ENCODE data around the gene ZFYVE28. TPM values are rescaled to one million over a fixed set of nuclear protein-coding genes. Genes with fewer than 3 reads are reported as not detected.

ZFYVE28 gene
- total RNA-seq, 1 donor from 2014 or later: 0.39 TPM

GRCh38 chr4:2347190-2347589 is 71.3 kb downstream of the ZFYVE28 start:
- H3K27me3 ChIP-seq: no peaks in the 10 kb centered on the region
- Mint-ChIP-seq H3K4me3 (no peak overlapping the region), H3K27me3 (ENCODE audit: insufficient read depth, low read depth) (peaks cover 2% of the 10 kb centered on the region), H3K36me3 (no peaks in the 10 kb centered on the region), H3K27ac (no peak overlapping the region), H3K9me3 (peaks cover 3% of the 10 kb centered on the region), H3K4me1 (no peaks in the 10 kb centered on the region)
- H3K4me1 ChIP-seq: no peaks in the 10 kb centered on the region
- H3F3A ChIP-seq (ENCODE audit: low read depth): no peaks in the 10 kb centered on the region
- DNase-seq (ENCODE audit: low spot score): no peak
- no peaks in the 10 kb centered on the region for H3K9me3 ChIP-seq (ENCODE audit: low read depth)
- no peak overlapping the region for H3K9ac ChIP-seq
- H3K36me3 ChIP-seq: no peaks in the 10 kb centered on the region
- H3K79me2 ChIP-seq (ENCODE audit: low read depth): no peaks in the 10 kb centered on the region
- no peak overlapping the region for H3K4me3 ChIP-seq
- H2AFZ ChIP-seq (replicated peaks): no peak overlapping the region
- H3K4me2 ChIP-seq: no peak overlapping the region
- no peak for TF ChIP-seq CTCF (IDR thresholded peaks at IDR 0.05)
- no peak for TF ChIP-seq EZH2phosphoT487 (IDR thresholded peaks at IDR 0.05)
- no peak for TF ChIP-seq EZH2 (IDR thresholded peaks at IDR 0.05)
- H4K20me1 ChIP-seq (ENCODE audit: low read depth): no peaks in the 10 kb centered on the region
- no peak overlapping the region for H3K27ac ChIP-seq

- H3K27ac Mint-ChIP-seq: no peak overlapping the region
- Histone ChIP-seq H3K27ac (no peak overlapping the region), H3K36me3 (no peaks in the 10 kb centered on the region), H3K27me3 (no peaks in the 10 kb centered on the region), H3K9ac (no peak overlapping the region), H4K20me1 (ENCODE audit: low read depth) (no peaks in the 10 kb centered on the region), H2AFZ (replicated peaks) (no peak overlapping the region), H3K79me2 (ENCODE audit: low read depth) (no peaks in the 10 kb centered on the region), H3K4me3 (no peak overlapping the region), H3F3A (ENCODE audit: low read depth) (no peaks in the 10 kb centered on the region), H3K9me3 (ENCODE audit: low read depth) (no peaks in the 10 kb centered on the region), H3K4me2 (no peak overlapping the region), H3K4me1 (no peaks in the 10 kb centered on the region)
- peaks cover 2% of the 10 kb centered on the region for H3K27me3 Mint-ChIP-seq (ENCODE audit: insufficient read depth, low read depth)
- H3K9me3 Mint-ChIP-seq: peaks cover 3% of the 10 kb centered on the region
- no peak for TF ChIP-seq EZH2phosphoT487 (IDR thresholded peaks at IDR 0.05)
- TF ChIP-seq EZH2 (IDR thresholded peaks at IDR 0.05): no peak
- no peak for TF ChIP-seq CTCF (IDR thresholded peaks at IDR 0.05)
- no peaks in the 10 kb centered on the region for H3K4me1 Mint-ChIP-seq
- no peak overlapping the region for H3K4me3 Mint-ChIP-seq
- DNase-seq (ENCODE audit: low spot score): no peak
- no peaks in the 10 kb centered on the region for H3K36me3 Mint-ChIP-seq
Observed at GRCh38 chr4:2343476-2343875, 75.0 kb downstream of the ZFYVE28 start.

GRCh38 chr4:2341911-2342652 is 76.4 kb downstream of the ZFYVE28 start:
- Histone ChIP-seq H3K9me3 (ENCODE audit: low read depth) (no peaks in the 10 kb centered on the region), H4K20me1 (ENCODE audit: low read depth) (no peaks in the 10 kb centered on the region), H3K79me2 (ENCODE audit: low read depth) (no peaks in the 10 kb centered on the region), H3K9ac (no peak overlapping the region), H3K27ac (no peak overlapping the region), H3K27me3 (no peaks in the 10 kb centered on the region), H2AFZ (replicated peaks) (no peak overlapping the region), H3K4me1 (no peaks in the 10 kb centered on the region), H3K36me3 (no peaks in the 10 kb centered on the region), H3F3A (ENCODE audit: low read depth) (no peaks in the 10 kb centered on the region), H3K4me3 (no peak overlapping the region), H3K4me2 (no peak overlapping the region)
- Mint-ChIP-seq H3K36me3 (no peaks in the 10 kb centered on the region), H3K4me1 (no peaks in the 10 kb centered on the region), H3K4me3 (no peak overlapping the region), H3K9me3 (peaks cover 3% of the 10 kb centered on the region), H3K27ac (no peak overlapping the region), H3K27me3 (ENCODE audit: insufficient read depth, low read depth) (peaks cover 4% of the 10 kb centered on the region)
- no peak for DNase-seq (ENCODE audit: low spot score)
- TF ChIP-seq EZH2phosphoT487 (IDR thresholded peaks at IDR 0.05) (no peak), EZH2 (IDR thresholded peaks at IDR 0.05) (no peak), CTCF (IDR thresholded peaks at IDR 0.05) (no peak)
